HG03196 (cell line): ENCODE data around the gene CD248.
"Not testable (repeated sequence)": the region's sequence is repeated elsewhere in the genome, so short reads cannot be mapped to it uniquely, and the experiment has no call there.

Experiments used
- ATAC-seq: cut with Tn5 transposase; IDR thresholded peaks from one replicate; pipeline ENCODE4 v1.9.1; 2021; ENCODE audit not compliant: unreplicated experiment

CD248 gene, protein sequence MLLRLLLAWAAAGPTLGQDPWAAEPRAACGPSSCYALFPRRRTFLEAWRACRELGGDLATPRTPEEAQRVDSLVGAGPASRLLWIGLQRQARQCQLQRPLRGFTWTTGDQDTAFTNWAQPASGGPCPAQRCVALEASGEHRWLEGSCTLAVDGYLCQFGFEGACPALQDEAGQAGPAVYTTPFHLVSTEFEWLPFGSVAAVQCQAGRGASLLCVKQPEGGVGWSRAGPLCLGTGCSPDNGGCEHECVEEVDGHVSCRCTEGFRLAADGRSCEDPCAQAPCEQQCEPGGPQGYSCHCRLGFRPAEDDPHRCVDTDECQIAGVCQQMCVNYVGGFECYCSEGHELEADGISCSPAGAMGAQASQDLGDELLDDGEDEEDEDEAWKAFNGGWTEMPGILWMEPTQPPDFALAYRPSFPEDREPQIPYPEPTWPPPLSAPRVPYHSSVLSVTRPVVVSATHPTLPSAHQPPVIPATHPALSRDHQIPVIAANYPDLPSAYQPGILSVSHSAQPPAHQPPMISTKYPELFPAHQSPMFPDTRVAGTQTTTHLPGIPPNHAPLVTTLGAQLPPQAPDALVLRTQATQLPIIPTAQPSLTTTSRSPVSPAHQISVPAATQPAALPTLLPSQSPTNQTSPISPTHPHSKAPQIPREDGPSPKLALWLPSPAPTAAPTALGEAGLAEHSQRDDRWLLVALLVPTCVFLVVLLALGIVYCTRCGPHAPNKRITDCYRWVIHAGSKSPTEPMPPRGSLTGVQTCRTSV

DNA sequence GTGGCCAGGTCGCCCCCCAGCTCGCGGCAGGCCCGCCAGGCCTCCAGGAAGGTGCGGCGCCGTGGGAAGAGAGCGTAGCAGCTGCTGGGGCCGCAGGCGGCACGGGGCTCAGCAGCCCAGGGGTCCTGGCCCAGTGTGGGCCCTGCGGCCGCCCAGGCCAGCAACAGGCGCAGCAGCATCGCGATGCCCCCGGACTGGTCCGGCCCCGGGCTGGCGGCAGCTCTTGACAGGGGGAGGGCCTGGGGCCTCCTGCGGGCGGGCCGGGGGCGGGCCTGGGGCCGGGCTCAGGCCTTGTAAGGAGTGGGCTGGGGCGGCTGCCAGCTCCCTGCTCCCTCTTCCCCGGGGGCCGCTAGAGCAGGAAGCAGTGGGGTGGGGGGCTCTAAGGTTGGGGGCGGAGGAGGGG is at the start of gene CD248:
CD248 (minus strand) TSS at position 196 of the 403 bp plus-strand sequence; CDS start at position 179, 17 bp downstream.
- no peak for ATAC-seq

DNA sequence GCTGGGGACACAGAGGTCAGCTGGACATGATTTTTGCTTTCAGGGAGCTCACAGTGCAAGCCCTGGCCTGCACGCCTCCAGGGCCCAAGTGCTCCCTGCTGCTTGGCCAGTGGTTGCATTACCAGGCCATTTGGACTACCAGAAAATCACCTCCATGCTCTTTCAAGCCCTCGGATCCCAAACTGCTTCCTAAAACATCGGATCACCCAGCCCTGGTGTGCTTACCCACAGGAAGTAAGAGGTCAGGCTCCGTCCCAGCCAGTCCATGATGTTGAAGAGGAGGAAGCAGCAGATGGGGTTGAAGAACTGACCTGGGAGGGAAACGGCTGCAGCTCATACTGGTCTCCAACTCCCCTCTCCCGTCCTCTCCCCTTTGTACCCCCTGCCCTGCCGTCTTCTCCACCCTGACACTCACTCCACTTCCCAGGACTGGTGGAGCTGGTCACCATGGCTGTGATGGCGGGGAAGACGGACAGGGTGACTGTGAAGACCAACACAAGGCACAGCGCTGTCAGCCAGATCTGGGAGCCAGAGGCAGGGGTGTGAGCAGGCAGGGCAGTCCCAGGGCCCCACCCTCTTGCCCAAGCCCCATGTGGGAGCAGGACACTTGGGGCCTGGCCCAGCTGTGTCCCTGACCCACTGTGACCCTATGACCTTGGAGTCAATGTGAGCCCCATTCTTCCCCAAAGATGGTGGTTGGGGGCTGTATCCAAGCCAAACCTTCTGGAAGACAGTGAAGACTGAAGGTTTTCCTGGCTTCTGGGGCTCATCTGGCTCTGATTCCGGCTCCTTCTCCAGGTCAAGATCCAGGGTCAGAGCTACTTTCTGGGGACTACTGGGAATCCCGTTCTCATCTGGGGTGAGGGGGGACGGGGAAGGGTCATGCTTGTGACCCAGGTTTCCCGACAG is 49.1 kb upstream of the CD248 start:
- ATAC-seq, result no peak

DNA sequence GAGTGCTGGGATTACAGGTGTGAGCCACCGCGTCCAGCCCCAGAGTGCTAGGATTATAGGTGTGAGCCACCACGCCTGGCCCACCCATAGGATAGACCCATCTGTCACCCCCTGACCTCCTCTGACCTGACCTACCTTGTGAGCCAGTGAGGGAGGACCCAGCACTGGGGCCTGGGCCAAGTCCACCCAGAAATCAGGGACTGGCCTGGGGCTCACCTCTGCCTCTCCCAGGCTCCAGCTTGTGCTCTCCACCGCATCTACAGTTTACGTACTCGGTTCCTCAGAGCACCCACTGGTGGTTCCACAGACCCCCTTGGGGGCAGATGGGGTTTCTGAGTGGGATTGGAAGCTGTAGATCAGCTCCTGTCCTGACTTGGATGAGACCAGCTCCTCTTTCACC is 48.3 kb upstream of the CD248 start:
- ATAC-seq, result no peak

DNA sequence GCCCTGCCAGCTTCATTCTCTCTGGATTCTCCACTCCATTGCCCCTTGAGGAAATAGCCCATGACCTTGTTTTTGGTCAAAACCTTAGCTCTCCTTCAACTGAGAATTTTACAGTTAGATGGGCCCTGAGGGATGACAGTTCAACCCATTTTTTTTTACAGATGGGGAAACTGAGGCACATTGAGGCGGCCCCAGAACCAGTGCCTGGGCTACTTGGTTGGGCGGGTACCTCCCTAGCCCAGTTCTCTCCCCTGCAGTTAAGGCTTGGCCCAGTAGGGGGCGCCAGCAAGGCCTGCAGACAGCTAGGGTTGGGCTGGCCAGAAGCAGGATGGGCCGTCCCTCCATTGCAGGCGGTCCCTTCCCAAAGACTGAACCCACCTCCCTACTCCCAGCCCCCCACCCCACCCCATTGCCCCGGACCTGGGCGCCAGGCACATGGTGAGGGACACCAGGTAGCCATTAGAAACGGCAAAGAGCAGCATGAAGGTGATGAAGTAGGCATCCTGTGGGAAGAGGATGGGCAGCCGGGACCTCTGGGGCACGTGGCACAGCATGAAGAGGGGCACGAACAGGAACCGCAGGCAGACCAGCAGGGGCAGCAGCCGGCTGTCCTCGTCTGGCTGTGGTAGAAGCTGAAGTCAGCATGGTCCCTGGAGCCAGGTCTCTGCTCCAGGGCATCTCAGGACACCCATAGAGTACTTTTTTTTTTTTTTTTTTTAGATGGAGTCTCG is 47.1 kb upstream of the CD248 start:
- ATAC-seq, result no peak

DNA sequence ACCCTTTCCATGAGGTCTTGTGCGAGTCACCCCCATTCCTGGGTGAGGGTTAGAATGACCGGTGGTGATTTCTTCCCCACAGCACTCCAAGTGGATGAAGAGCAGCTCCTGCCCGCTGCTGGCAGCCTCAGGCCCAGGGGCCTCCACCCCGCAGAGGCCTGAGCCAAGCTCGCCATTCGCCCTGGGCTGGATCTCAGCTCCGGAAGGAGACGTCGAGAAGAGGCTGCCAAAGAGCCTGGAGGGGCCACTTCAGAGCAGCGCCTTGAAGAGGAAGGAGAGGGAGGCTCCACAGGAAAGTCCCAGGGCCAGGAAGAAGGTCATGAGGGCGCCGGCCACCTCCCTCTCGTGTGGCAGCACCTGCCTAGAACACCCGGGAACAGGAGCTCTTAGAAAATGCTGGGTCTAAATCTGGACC is 46.4 kb upstream of the CD248 start:
- ATAC-seq, result no peak

DNA sequence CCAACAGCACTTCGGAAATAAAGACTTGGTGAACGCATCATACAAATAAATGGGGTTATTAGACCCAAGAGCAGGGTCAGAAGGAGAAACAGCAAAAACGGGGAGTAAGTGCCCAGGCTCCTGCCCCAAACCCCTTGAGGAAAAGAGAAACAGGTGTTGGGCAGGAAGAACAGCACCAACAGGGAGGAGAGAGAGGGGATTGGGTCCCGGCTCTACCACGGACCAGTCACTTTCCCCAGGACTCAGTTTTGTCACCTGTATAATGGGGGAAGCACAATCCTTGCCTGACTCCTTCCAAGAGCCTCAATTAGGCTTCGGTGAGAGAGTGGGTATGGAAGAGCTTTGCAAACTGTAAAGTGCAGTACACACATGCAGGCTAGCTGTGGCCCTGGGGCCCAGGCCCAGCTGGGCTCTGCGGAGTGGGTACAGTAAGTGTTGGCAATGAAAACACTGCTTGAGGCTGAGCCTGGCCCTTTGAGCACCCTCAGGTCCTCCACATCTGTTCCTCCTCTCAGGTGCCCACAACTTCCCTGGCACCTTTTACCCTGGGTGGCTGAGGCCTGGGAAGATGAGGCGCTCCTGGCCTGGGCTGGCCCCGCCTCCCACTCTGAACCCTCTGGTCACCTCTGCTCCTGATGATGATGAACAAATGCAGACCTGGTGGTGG is 45.8 kb upstream of the CD248 start:
- no peak for ATAC-seq

DNA sequence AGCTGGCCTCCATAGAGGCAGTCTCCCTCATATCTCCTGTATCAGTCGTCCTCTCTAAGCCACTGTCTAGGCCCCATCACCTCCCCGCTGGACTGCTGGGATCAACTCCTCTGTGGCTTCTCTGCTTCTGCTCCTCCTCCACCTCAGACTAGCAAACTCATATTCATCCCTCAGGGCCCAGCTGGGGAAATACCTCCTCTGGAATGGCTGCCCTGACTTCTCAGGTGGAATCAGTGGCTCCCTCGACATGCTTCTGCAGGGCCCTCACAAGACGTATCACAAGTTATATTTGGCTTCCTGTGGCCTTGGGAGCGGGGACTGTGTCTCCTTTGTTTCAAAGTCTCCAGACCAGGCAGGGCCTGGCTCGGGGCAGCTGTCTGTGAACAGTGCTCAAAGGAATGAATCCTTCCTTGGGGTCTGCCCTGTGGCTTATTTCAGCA is 44.7 kb upstream of the CD248 start:
- ATAC-seq, result no peak

DNA sequence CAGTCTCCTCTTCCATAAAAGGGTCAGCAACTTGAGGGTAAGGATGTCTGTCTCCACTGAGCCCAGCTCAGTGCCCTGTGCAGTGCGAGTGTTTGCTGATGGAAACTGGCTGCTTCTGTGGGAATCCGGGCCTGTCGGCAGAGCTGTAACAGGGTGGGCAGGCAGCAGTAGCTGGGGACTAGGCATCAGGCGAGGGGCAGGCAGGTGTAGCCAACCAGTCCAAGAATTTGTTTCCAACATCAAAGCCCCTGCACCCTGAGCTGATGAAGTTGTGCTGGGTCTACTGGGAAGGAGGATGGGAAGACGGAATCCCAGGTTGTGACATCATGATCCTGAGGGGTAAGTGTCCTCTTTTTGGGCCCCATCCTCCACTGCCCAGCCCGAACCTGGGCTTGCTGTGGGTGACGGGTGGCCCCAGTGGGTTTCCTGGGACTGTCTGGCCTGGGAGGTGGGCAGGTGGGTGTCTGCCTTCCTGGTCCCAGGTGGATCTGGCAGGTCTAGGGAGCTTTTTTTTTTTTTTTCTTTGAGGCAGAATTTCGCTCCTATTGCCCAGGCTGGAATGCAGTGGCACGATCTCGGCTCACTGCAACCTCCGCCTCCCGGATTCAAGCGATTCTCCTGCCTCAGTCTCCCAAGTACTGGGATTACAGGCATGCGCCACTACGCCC is 43.7 kb upstream of the CD248 start:
- ATAC-seq, result no peak

DNA sequence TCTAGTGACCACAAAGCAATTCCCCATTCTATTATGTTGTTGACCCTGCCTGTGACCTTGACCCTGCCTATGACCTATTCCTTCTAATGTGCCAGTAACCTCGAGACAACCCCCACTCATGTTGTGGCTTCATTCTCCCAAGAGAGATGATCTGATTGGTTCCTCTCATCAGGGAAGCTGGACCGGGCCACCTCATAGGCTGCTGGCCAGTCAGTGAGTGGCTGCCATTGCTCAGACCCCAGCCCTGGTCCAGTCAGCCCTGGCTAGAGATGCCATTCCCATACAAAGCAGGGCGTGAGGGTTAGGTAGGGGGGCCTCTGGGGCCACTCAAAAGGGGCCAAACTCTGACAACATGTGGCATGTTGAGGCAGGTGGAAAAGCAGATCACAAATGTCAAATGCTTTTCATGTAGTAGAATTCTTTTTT is 42.8 kb upstream of the CD248 start:
- ATAC-seq, result no peak

DNA sequence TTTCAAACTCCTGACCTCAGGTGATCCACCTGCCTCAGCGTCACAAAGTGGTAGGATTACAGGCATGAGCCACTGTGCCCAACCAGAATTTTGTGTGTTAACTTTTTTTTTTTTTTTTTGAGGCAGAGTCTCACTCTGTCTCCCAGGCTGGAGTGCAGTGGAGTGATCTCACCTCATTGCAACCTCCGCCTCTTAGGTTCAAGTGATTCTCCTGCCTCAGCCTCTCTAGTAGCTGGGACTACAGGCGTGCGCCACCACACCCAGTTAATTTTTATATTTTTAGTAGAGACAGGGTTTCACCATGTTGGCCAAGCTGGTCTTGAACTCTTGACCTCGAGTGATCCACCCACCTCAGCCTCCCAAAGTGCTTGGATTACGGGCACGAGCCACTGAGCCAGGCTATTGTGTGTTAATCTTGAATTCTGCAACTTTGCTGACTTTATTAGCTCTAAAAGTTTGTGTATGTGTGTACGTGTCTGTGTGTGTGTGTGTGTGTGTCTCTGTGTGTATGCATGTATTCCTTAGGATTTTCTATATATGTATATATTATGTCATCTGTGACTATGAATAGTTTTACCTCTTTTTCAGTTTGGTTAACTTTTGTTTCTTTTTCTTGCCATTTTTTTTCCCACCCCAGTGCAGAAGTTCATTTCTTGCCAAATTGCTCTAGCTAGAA is 33.9 kb upstream of the CD248 start:
- not testable (repeated sequence) for ATAC-seq

DNA sequence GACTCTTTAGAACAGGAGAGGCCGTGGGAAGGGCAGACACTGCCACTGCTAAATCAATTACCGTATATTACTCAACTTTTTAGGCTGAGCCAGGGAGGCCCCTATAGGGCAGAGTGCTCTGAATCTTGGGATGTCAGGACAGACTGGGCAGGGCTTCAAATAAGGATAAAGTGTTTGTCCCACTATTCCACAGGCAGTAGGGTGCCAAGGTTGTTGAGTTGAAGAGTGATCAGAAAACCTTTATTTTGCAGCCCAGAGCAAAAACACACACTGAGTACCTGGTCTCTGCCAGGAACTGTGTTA is 32.2 kb upstream of the CD248 start:
- no peak for ATAC-seq

DNA sequence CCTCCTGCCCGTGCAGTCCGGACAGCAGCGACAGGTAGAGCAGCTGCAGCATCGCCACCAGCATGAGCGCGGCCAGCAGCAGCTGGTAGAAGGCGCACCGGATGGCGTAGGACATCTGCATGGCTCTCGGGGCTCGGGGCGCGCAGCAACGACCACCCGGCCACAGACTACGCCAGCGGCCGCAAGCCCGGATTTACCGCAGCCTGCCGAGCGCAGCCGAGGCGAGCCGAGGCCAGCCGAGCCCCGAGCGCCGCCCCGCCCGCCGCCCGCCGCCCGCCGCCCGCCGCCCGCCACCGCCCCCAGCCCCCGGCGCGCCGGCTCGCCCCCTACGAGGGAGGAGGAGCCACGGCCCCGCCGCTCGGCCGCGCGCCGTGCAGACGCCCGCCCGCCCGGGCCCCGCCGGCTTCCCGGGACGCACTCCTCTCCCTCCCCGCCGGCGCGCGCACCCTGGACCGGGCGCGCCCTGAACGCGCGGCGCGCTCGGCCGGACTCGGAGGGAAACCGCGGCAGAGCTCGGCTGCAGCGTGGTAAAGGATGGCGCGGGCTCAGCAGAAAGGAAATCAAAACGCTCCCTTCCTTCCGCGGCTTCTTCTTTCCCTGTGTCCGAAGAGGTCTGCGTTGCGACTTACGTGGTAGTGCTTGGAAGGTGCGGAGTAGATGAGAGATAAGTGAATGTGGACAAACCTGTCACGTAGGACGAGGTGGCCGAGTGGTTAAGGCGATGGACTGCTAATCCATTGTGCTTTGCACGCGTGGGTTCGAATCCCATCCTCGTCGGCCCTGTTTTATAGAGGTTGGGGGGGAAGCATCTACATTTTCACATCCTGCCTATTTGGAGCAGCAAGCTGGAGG is 30.8 kb upstream of the CD248 start, which contains the start of gene B4GAT1:
B4GAT1 (minus strand) TSS at position 205 of the 852 bp plus-strand sequence; CDS start at position 121, 84 bp downstream.
- ATAC-seq, result no peak

DNA sequence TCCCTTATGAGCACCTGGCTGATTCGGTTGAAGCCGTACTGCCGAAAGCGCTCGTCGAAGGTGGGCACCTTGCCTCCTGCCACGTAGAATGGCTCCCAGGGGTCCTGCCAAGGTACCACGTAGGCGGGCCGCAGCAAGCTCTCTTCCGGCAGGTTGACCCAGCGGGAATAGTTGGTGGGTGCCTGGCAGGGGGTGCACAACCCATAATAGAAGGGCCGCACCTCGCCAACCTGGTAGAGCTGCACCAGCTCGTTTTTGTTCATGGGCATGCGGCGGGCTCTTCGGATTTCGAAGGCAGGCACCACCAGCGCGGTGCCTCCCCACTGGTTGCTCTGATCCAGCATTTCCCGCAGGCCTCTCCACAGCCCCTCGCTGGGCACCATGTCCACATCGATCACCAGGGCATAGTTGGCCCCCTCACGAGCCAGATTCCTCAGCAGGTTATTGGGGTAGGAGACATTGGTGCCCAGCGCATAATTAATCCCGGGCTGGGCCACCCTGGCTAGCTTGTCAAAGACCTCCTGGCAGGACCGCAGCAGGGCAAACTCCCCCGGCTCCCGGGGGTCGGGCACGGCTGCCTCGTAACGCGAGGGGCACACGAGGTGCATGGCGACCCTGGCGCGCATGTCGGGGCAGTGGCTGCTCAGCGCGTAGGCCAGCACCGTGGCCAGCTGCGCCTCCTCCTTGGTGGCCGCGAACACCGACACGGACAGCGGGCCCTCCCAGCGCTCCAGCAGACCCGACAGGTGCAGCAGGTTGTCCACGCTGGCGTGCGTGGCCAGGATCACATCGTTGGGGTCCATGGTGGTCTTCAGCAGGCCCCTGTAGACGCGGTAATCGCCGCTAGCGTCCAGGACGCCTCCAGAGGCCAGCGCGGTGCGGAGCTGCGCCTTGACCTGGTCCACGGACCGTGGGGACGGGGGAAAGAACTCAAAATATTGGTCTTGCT is 29.9 kb upstream of the CD248 start:
- ATAC-seq, result no peak

DNA sequence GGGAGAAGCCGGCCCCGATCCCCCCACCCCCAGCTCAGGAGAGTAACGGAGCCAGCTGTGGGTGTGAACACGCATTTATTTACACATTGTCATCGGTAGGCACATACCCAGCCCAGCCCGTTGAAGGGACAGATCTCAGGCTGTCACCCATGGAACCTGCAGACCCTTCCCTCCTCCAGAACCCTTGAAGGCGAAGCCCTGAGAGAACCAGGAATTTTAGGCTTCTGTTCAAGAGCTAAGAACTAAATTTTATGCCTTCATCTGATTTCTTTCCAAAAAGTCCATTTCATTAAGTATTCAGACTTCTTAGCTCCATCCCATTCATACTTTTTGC is 28.4 kb upstream of the CD248 start:
- peak; percentile 5 for ATAC-seq

DNA sequence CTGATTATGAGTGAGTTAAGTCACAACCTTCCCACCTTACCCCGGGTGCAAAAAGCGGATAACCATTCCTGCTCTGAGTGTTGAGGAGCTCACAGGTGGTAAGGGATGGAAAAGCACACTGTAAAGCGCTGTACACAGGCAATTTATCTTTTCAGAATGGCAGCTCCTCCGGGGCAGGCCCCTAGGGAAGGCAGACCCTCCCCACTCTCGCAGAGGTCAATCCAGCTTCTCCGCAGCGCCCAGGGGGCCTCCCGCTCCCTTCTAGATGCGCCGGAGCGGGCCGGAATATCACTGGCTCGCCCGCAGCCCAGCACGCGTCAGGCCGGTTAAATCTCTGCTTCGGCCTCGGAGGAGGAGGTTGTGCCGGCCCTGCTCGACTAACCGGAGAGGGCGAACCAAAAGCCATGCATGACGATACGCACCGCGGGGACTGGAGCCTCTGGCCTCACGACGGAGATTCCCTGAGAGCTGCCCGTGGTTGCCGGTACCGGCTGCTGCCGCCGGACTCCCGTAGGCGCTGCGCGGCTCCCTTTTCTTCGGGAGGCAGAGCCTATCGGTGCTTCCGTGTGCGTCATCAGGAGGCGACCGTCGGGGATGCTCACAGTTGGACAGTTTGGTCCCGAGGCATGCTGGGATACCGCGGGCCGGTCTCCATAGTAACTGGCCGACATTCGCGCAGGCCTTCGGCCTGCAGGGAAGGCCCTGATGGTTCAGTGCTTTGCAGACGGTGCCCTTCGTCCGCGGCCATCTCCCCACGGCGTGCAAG is 27.9 kb upstream of the CD248 start, which contains the start of gene BRMS1:
BRMS1 (minus strand) TSS at position 555 of the 766 bp plus-strand sequence. CDS start 2,870 bp downstream, outside the sequence.
- ATAC-seq, result peak; percentile 68

DNA sequence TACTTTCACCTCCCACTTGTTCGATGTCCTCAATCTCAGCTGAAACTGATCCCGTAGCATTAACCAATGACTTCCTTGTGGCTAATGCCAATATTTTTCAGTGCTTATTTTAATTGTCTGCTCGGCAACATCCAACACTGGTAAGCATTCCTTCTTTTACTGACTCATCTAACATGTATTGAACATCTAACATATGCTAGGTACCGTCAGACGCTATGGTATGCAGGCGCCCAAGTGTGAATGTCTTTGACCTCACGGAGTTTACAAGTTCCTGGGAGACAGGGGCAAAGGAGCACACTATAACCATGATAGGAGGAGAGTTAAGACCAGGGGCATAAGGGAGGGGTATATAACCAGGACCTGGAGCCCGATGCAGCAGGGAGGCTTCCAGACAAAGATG is 26.3 kb upstream of the CD248 start:
- no peak for ATAC-seq
